ENCODE results near the gene TMC2. TPM values are rescaled to one million over a fixed set of nuclear protein-coding genes. Genes with fewer than 3 reads are reported as not detected.
"Not testable (repeated sequence)": the region's sequence is repeated elsewhere in the genome, so short reads cannot be mapped to it uniquely, and the experiment has no call there.

TMC2 gene
- total RNA-seq (2014; rRNA removed; shearing (Covaris generic)): not detected in 2 replicates

GRCh38 chr20:2536560-2536986, at the start of gene TMC2:
TSS of gene TMC2 (plus strand) at chr20:2536573. CDS start at chr20:2536622, 49 bp downstream.
- DNase-seq (ENCODE audit: low read depth): no peak

DNA sequence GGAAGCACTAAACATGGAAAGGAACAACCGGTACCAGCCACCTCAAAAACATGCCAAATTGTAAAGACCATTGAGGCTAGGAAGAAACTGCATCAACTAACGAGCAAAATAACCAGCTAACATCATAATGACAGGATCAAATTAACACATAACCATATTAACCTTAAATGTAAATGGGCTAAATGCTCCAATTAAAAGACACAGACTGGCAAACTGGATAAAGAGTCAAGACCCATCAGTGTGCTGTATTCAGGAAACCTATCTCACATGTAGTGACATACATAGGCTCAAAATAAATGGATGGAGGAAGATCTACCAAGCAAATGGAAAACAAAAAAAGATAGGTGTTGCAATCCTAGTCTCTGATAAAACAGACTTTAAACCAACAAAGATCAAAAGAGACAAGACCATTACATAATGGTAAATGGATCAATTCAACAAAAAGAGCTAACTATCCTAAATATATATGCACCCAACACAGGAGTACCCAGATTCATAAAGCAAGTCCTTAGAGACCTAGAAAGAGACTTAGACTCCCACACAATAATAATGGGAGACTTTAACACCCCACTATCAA, 33.5 kb upstream of the TMC2 start:
- not testable (repeated sequence) for DNase-seq (ENCODE audit: low read depth)

DNA sequence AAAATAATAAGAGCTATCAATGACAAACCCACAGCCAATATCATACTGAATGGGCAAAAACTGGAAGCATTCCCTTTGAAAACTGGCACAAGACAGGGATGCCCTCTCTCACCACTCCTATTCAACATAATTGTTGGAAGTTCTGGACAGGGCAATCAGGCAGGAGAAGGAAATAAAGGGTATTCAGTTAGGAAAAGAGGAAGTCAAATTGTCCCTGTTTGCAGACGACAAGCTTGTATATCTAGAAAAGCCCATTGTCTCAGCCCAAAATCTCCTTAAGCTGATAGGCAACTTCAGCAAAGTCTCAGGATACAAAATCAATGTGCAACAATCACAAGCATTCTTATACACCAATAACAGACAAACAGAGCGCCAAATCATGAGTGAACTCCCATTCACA, 31.6 kb upstream of the TMC2 start:
- not testable (repeated sequence) for DNase-seq (ENCODE audit: low read depth)

GRCh38 chr20:2506426-2506825, 29.9 kb upstream of the TMC2 start:
- not testable (repeated sequence) for DNase-seq (ENCODE audit: low read depth)

- DNase-seq (ENCODE audit: low read depth): no peak
Observed at GRCh38 chr20:2507464-2507863, 28.9 kb upstream of the TMC2 start.

DNA sequence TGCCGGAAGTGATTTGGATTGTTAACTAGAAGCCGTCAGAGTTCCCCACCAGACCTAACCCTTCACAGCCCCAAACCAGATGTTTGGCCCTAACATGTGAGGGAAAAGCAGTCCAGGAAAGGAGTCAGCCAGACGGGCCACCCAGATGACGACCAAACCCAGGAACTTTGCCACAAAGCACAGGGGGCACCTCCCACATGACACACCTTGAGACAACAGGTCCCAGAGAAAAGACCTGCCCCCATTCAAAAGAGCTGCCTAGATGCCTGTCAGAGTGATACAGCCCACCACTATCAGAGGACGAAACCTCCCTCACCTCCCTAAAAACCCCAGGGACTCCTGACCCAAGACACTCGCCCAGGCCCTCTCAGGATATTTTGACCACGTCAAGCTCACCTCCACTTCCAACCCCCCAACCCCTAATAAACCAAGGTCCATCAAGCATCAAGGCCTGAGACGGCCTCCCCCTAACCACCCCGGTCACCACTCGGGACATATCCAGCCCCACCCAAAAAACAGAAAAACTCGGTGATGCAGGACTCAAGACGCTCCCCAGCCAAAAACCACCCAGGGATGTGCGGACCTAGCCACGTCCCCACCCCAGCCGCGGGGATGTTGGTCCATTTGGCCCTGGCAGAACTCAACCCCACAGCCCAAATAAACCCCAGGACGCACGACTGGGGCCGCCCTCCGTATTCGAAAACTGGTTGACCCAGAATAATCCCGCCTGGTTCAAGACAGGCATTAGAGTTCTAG, 28.3 kb upstream of the TMC2 start:
- DNase-seq (ENCODE audit: low read depth): peak; percentile 18

GRCh38 chr20:2508631-2509467, 27.5 kb upstream of the TMC2 start, which contains the start of gene ZNF343:
TSS of gene ZNF343 (minus strand) at chr20:2508915. CDS start at chr20:2493895, 15,020 bp downstream.
- peak; percentile 90 for DNase-seq (ENCODE audit: low read depth)

- DNase-seq (ENCODE audit: low read depth): no peak
Observed at GRCh38 chr20:2509468-2509781, 26.9 kb upstream of the TMC2 start.

GRCh38 chr20:2509794-2510193, 26.6 kb upstream of the TMC2 start:
- DNase-seq (ENCODE audit: low read depth): no peak

- no peak for DNase-seq (ENCODE audit: low read depth)
Observed at GRCh38 chr20:2515203-2515602, 21.2 kb upstream of the TMC2 start.

- no peak for DNase-seq (ENCODE audit: low read depth)
Observed at GRCh38 chr20:2516399-2516798, 20.0 kb upstream of the TMC2 start.

DNA sequence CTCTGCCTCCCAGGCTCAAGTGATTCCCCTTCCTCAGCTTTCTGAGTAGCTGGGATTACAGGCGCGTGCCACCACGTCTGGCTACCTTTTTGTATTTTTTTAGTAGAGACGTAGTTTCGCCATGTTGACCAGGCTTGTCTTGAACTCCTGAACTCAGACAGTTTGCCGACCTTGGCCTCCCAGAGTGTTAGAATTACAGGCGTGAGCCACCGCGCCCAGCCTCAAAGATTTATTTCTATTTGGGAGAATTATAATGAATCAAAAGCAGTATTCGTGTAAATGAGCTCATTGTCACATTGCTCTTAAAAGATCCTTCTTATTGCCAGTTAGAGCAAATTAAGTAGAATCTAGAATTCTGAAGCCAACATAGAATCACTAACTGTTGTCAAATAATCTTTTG, 18.3 kb upstream of the TMC2 start:
- no peak for DNase-seq (ENCODE audit: low read depth)

GRCh38 chr20:2518558-2518957, 17.8 kb upstream of the TMC2 start:
- no peak for DNase-seq (ENCODE audit: low read depth)

DNA sequence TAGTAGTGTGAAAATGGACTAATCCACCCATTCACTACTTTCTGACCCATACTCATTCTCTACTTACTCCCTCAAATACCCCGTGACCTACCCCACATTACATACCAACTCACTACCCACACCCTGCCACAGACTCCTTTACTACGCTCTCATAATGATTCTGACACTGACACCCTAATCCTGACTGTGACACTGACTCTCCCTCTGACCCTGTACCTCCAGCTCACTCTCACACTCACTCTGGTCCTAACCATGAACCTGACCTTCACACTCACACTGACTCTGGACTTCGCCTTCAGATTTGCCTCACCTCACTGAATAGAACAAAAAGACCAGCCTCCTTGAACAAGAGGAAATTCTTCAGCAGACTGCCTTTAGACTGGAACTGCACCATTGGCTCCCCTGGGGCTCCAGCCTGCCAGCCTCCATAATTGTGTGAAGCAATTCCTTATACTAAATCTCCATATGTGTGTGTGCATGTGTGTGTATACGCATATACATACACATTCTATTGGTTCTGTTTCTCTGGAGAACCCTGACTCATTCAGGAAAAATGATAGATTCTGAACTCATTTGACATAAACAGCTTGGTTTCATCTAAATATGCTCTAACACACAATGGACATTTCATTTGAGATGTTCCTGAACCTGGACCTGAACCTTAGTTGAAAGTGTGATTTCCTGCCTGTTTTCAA, 17.1 kb upstream of the TMC2 start:
- DNase-seq (ENCODE audit: low read depth): no peak

DNA sequence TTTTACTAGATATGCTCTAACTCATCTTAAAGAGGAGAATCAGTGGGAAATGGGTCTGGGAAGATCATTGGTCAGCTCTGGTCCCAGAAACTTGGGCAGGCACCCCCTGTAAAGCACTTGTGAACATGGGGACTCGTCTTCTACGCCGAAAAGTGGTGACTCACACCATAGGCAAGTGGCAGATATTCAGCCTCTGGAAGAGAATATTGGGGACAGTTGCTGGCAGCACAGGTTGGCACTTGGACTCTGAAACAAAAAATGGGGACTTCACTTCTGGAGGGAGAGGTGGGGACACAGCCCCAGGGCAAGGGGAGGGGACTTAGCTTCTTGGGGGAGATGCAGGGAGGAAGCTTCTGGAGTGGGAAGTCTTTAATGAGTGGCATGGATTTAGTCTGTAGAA, 15.8 kb upstream of the TMC2 start:
- DNase-seq (ENCODE audit: low read depth): no peak

GRCh38 chr20:2521369-2522305, 14.7 kb upstream of the TMC2 start:
- peak; percentile 22 for DNase-seq (ENCODE audit: low read depth)

GRCh38 chr20:2522826-2523429, 13.4 kb upstream of the TMC2 start:
- DNase-seq (ENCODE audit: low read depth): peak; percentile 37

- DNase-seq (ENCODE audit: low read depth): peak; percentile 76
Observed at GRCh38 chr20:2523919-2524708, 12.3 kb upstream of the TMC2 start.

GRCh38 chr20:2524709-2525506, 11.5 kb upstream of the TMC2 start:
- DNase-seq (ENCODE audit: low read depth): peak; percentile 70
